Heart left ventricle (tissue), 16 donors: ENCODE results near the gene DCAF10. TPM values are rescaled to one million over a fixed set of nuclear protein-coding genes. Genes with fewer than 3 reads are reported as not detected.

ENCODE experiments used
- ATAC-seq, 4 donors: fragments of 200-7000 bp; cut with Tn5 transposase; one replicate each; pipeline ENCODE4 v1.9.1; 2020 to 2022; ENCODE audit warnings: moderate library complexity in 4 of 4, mild to moderate bottlenecking in 3 of 4, moderate number of reproducible peaks in 1 of 4
- DNase-seq, 5 donors: peaks; one replicate each; pipeline ENCODE4 v3.0.0-alpha.2; 2020
- H3K27ac ChIP-seq, 12 donors: fragments of 200-600 bp; sonication (generic) in 4 of 12; one replicate each; pipeline versions ENCODE4 v1.5.0 to v1.8.0; 2016 to 2022; ENCODE audit warnings: mild to moderate bottlenecking in 2 of 12
- H3K27me3 ChIP-seq, 9 donors: fragments of 200-600 bp; sonication (generic) in 2 of 9; one replicate each; pipeline versions ENCODE4 v1.5.1 to v1.8.0; 2016 to 2022; ENCODE audit warnings: mild to moderate bottlenecking in 3 of 9
- H3K36me3 ChIP-seq, 9 donors: fragments of 200-600 bp; sonication (generic) in 2 of 9; one replicate each; pipeline versions ENCODE4 v1.5.0 to v1.8.0; 2018 to 2022; ENCODE audit warnings: mild to moderate bottlenecking in 2 of 9
- H3K4me1 ChIP-seq, 12 donors: fragments of 200-600 bp; sonication (generic) in 4 of 12; one replicate each; pipeline versions ENCODE4 v1.5.0 to v1.8.0; 2016 to 2022; ENCODE audit warnings: mild to moderate bottlenecking in 3 of 12
- H3K4me3 ChIP-seq, 12 donors: fragments of 200-600 bp; sonication (generic) in 4 of 12; one replicate each; pipeline versions ENCODE4 v1.5.0 to v1.8.0; 2017 to 2022; ENCODE audit warnings: mild to moderate bottlenecking in 9 of 12, moderate library complexity in 4 of 12
- H3K9me3 ChIP-seq, 12 donors: fragments of 200-600 bp; sonication (generic) in 4 of 12; one replicate each; pipeline versions ENCODE4 v1.5.0 to v1.8.0; 2016 to 2022; ENCODE audit warnings: mild to moderate bottlenecking in 1 of 12
- CTCF ChIP-seq, 12 donors: fragments of 200-600 bp; sonication (generic) in 4 of 12; IDR thresholded peaks; one replicate each; pipeline versions ENCODE4 v1.5.0 to v1.8.0; 2018 to 2022; ENCODE audit warnings: antibody characterized with exemption in 12 of 12, mild to moderate bottlenecking in 5 of 12
- POLR2A ChIP-seq, 2 donors: fragments of 450-650 bp; IDR thresholded peaks; one replicate each; pipeline ENCODE4 v1.6.1; 2017; ENCODE audit warnings: antibody characterized with exemption in 2 of 2, mild to moderate bottlenecking in 2 of 2, moderate library complexity in 2 of 2
- WGBS, 4 donors: extraction: QIAGEN DNeasy Blood & Tissue Kit in 2 of 4; methylation state at CpG; one replicate each; pipeline versions ENCODE4 v1.1.5 to v1.1.7; 2013 to 2018; 5-methylcytosine and 5-hydroxymethylcytosine counted together
- intact Hi-C, 10 donors: fragments of 100-400 bp; cut with DNase I; formaldehyde crosslinking; loops; one replicate each; pipeline versions ENCODE4 v1.11.1 to v1.14.2; 2022
- polyA plus RNA-seq, 2 donors: library from polyadenylated mRNA; stranded (reverse); fragments of 200-250 nt; gene quantifications; one replicate each; pipeline ENCODE4 v1.2.3, GENCODE V29; 2013
- total RNA-seq, 9 donors: library from RNA; depleted of rRNA in 2 of 9; stranded (reverse); fragments of >200 nt in 2 of 9; fragmentation: NEBNext Ultra II Directional in 3 of 9; extraction: Animal tissue kit (Norgen Biotek cat#: 25700) in 3 of 9; gene quantifications; one replicate each; pipeline versions ENCODE4 v1.1.0 to v1.2.4, GENCODE V29; 2016 to 2023
- donor health status: ischemic (EF 13 %, LVEDD 7.1; RV severe dilation, severe dysfunction).
- donor health status: healthy with polysubstance abuse.
- donor health status: DM: no; HTN: yes; CAD: no.
- donor health status: DM: no; HTN: no; CAD: no.
- donor health status: ischemic (EF 25% LVEDD 6.9; RV normal size, moderate dysfunction).
- donor health status: ischemic (EF 25% LVEDD 5.7; RV mildly dilated, moderate dysfunction).
- donor health status: healthy.
- donor health status: DM: yes; HTN: yes; CAD: no.
- donor health status: ischemic (EF 35%, LVEDD 5.7; RV mildly dilated, moderate dysfunction).
- donor health status: nonischemic (EF 11% LVEDD 7.7; RV severe dilation, severe dysfunction).
- donor health status: DM: yes; HTN: yes; CAD: no.
- donor health status: PGD.
- donor health status: ischemic (EF 29% LVEDD 5.4; RV normal size, mild dysfunction).
- donor health status: nonischemic (EF 23%, LVEDD 6.1; RV moderate dilation, normal function).

Gene DCAF10
- total and polyA plus RNA-seq, 11 donors, result 5.0 to 24.3 (median 19.8) TPM

- no peak for DNase-seq
- H3K9me3 ChIP-seq, result no peaks in the 10 kb centered on the region
- WGBS, 4 donors, result 61 to 67% (median 65%) methylated on average over 5 to 6 of the region's 6 CpGs
- H3K27ac ChIP-seq, result no peak overlapping the region
- H3K4me3 ChIP-seq, result no peak overlapping the region
- intact Hi-C loops, result loop anchor here in 7 of 10 donors (2.0 to 10.0 kb wide), 9 partner anchors 104 to 764 kb away; partner anchors contain the start of genes ALDH1B1 (in 3 of the 7) and SHB (in 2 of the 7)
- H3K4me1 ChIP-seq, result peaks cover 0 to 29% (median 13%) of the 10 kb centered on the region in 12 donors
- no peaks in the 10 kb centered on the region for H3K27me3 ChIP-seq
- no peak for ATAC-seq
- no peaks in the 10 kb centered on the region for H3K36me3 ChIP-seq
- TF ChIP-seq POLR2A (IDR thresholded peaks at IDR 0.05), result no peak
- no peak for TF ChIP-seq CTCF (IDR thresholded peaks at IDR 0.05)
These were observed 110.7 kb downstream of the DCAF10 start for GRCh38 chr9:37911271-37911681.

GRCh38 chr9:37913480-37914153, 113.0 kb downstream of the DCAF10 start:
- Histone ChIP-seq H3K27ac (peak overlapping the region in 1 of 12 donors; percentile 0), H3K9me3 (no peaks in the 10 kb centered on the region), H3K36me3 (peaks cover 0 to 11% (median 0%) of the 10 kb centered on the region in 9 donors), H3K4me1 (peaks cover 0 to 42% (median 28%) of the 10 kb centered on the region in 12 donors), H3K4me3 (no peak overlapping the region), H3K27me3 (no peaks in the 10 kb centered on the region)
- intact Hi-C loops, result loop anchor here in 9 of 10 donors (1.0 to 10.0 kb wide), 12 partner anchors 101 to 761 kb away; partner anchors contain the start of genes ALDH1B1 (in 3 of the 9) and SHB (in 2 of the 9)
- 47 to 56% (median 51%) methylated on average over 11 of the region's 11 CpGs for WGBS, 4 donors
- ATAC-seq, result peak; percentile 70 to 85 (median 82)
- DNase-seq, result peak in 4 of 5 donors; percentile 66 to 81 (median 78)
- peak in 11 of 12 donors; percentile 92 to 99 (median 98) for TF ChIP-seq CTCF (IDR thresholded peaks at IDR 0.05)
- TF ChIP-seq POLR2A (IDR thresholded peaks at IDR 0.05), result no peak

- peaks cover 0 to 44% (median 27%) of the 10 kb centered on the region in 12 donors for H3K4me1 ChIP-seq
- peak overlapping the region in 1 of 12 donors; percentile 0 for H3K27ac ChIP-seq
- DNase-seq (no peak), ATAC-seq (peak in 1 of 4 donors; percentile 2)
- WGBS, 4 donors, result 67 to 77% (median 71%) methylated on average over 8 of the region's 8 CpGs
- no peak overlapping the region for H3K4me3 ChIP-seq
- TF ChIP-seq CTCF (IDR thresholded peaks at IDR 0.05) (no peak), POLR2A (IDR thresholded peaks at IDR 0.05) (no peak)
- intact Hi-C loops, result loop anchor here in 8 of 10 donors (2.0 to 10.0 kb wide), 10 partner anchors 101 to 761 kb away; partner anchors contain the start of genes ALDH1B1 (in 3 of the 8) and SHB (in 2 of the 8)
- H3K36me3 ChIP-seq, result peaks cover 0 to 17% (median 3%) of the 10 kb centered on the region in 9 donors
- no peaks in the 10 kb centered on the region for H3K27me3 ChIP-seq
- no peaks in the 10 kb centered on the region for H3K9me3 ChIP-seq
These were observed 113.6 kb downstream of the DCAF10 start for GRCh38 chr9:37914154-37914551.

- Histone ChIP-seq H3K36me3 (peaks cover 0 to 19% (median 4%) of the 10 kb centered on the region in 9 donors), H3K4me3 (no peak overlapping the region), H3K9me3 (no peaks in the 10 kb centered on the region), H3K4me1 (peaks cover 0 to 44% (median 26%) of the 10 kb centered on the region in 12 donors), H3K27ac (peak overlapping the region in 1 of 12 donors; percentile 0), H3K27me3 (no peaks in the 10 kb centered on the region)
- ATAC-seq, result no peak
- TF ChIP-seq CTCF (IDR thresholded peaks at IDR 0.05), result no peak
- no peak for TF ChIP-seq POLR2A (IDR thresholded peaks at IDR 0.05)
- no peak for DNase-seq
- 74 to 81% (median 78%) methylated on average over 7 to 11 of the region's 11 CpGs for WGBS, 4 donors
- intact Hi-C loops, result loop anchor here (2.0 to 10.0 kb wide), 14 partner anchors 37 to 760 kb away; partner anchors contain the start of genes SHB (in 7 of the 10) and ALDH1B1 (in 3 of the 10)
These were observed 114.2 kb downstream of the DCAF10 start for GRCh38 chr9:37914701-37915358.
